NCI-H2196 treated with DMSO at 0.1 percent for 48 hours (cell line): Measurements from ENCODE around the gene STYX.

ENCODE experiments used
- DNase-seq: peaks from one replicate; lab custom pipeline; 2025; ENCODE audit not compliant: unreplicated experiment; lab: John Stamatoyannopoulos, UW

STYX gene, protein sequence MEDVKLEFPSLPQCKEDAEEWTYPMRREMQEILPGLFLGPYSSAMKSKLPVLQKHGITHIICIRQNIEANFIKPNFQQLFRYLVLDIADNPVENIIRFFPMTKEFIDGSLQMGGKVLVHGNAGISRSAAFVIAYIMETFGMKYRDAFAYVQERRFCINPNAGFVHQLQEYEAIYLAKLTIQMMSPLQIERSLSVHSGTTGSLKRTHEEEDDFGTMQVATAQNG

DNA sequence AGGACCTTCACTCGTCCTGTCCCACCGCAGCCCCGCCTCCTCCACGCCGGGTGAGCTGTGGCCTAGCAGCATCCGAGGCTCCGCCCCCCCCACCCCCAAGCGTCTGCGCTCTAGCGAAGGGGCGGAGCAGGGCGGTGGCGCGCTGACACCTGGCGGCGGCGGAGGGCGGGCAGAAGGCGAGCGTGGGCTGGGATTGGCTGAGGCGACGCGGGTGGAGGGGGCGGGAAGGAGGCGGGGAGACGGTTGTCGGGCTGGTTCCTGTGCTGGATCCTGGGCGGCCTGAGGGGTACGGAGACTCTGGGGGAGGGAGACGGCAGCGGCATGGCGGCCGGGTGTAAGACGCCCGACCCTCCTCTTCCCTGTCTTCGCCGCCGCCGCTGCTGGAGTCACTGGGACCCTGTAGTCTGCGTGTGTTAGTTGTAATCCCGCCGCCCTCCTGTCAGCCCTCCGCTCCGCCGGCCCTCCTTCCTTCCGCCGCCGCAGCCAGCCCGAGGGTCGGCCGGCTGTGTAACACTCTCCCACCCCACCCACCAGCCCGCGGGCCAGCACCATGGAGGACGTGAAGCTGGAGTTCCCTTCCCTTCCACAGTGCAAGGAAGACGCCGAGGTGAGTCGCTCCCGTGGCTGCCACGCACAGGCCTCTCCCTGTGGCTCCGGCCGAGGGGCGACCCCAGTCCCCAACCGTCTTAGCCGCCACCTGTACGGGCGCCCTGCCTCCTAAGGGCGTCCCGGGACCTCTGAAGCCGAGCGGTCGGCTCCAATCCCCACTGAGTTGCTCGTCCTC is at the start of gene STYX:
Gene STYX (plus strand): TSS at position 242 of the 784 bp plus-strand sequence. CDS start 309 bp downstream, at position 551.
- peak; percentile 94 for DNase-seq

- DNase-seq: no peak
These were observed 45.9 kb upstream of the STYX start for GRCh38 chr14:52683985-52684520.

DNA sequence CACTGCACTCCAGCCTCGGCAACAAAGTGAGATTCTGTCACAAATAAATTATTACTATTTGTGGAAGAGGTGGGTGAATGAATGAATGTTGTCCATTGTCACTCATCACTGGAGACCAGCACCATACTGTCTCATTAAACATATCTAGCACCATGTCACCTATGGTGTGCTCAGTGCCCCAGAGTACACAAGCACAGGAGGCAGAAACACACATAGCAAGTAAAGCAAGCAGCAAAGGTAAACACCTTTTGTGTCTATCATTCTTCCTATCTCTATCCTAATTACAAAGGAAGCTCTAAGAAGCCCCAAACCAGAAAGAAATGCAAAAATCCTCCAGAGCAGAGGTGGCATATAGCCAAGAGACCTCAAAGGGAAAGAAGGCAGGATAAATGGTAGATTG is 43.8 kb upstream of the STYX start:
- DNase-seq: no peak

GRCh38 chr14:52690983-52691760 is 38.8 kb upstream of the STYX start:
- DNase-seq: no peak

GRCh38 chr14:52692248-52692962 is 37.6 kb upstream of the STYX start:
- DNase-seq: no peak

- DNase-seq: no peak
These were observed 36.9 kb upstream of the STYX start for GRCh38 chr14:52693036-52693435.

GRCh38 chr14:52693532-52693931 is 36.4 kb upstream of the STYX start:
- DNase-seq: no peak

- DNase-seq: no peak
These were observed 35.0 kb upstream of the STYX start for GRCh38 chr14:52694761-52695480.

DNA sequence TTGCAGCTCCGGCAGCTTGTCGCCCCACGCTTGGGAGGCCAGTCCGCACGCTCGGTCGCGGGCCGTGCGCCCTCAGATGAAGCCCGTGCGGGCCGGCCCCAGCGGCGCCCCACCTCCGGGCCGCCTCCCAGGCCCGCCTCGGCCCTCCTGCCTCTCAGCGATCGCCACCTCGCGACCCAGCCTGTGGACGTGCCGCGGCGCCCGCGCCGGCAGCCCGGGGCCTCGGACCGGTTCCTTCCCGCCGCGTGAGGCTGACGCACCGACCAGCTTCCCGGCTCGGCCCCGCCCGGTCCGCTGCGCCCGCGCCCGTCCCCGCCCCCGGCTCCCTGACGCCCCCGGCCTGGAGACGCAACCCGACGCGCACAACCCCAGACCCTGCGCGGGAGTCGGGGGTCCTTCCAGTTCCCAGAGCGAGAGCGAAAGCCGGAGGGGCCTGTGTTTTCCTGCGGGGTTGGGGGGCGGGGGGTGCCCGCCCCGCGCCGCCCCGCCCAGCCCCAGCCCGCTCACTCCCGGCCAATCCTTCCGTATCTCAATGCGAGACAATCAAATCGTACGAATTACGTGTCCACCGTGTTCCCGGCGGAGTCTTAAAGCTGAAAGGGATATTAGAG is 34.4 kb upstream of the STYX start, which contains the start of gene ERO1A:
Gene ERO1A (minus strand): TSS at position 78 of the 611 bp plus-strand sequence. CDS start 77 bp downstream, at position 1.
- DNase-seq: peak; percentile 46

GRCh38 chr14:52700701-52701172 is 29.2 kb upstream of the STYX start:
- DNase-seq: no peak

- DNase-seq: no peak
These were observed 28.7 kb upstream of the STYX start for GRCh38 chr14:52701223-52701622.

GRCh38 chr14:52703225-52703624 is 26.7 kb upstream of the STYX start:
- DNase-seq: no peak

GRCh38 chr14:52703664-52704063 is 26.3 kb upstream of the STYX start:
- no peak for DNase-seq

GRCh38 chr14:52706286-52706685 is 23.7 kb upstream of the STYX start:
- DNase-seq: no peak

GRCh38 chr14:52706724-52707706 is 23.0 kb upstream of the STYX start, which contains the start of gene PSMC6:
PSMC6 (plus strand) TSS chr14:52707200; CDS start chr14:52707220, 20 bp downstream.
- peak; percentile 91 for DNase-seq

GRCh38 chr14:52711666-52712065 is 18.3 kb upstream of the STYX start:
- DNase-seq: no peak

- no peak for DNase-seq
These were observed 13.8 kb upstream of the STYX start for GRCh38 chr14:52716155-52716554.
